NCI-H187 treated with DMSO at 0.1 percent for 48 hours (cell line): ENCODE results near the gene ATG5.
"Not testable (repeated sequence)": the region's sequence is repeated elsewhere in the genome, so short reads cannot be mapped to it uniquely, and the experiment has no call there.

Experiments used
- DNase-seq: peaks from one replicate; lab custom pipeline; 2025; lab: John Stamatoyannopoulos, UW

ATG5 gene

DNA sequence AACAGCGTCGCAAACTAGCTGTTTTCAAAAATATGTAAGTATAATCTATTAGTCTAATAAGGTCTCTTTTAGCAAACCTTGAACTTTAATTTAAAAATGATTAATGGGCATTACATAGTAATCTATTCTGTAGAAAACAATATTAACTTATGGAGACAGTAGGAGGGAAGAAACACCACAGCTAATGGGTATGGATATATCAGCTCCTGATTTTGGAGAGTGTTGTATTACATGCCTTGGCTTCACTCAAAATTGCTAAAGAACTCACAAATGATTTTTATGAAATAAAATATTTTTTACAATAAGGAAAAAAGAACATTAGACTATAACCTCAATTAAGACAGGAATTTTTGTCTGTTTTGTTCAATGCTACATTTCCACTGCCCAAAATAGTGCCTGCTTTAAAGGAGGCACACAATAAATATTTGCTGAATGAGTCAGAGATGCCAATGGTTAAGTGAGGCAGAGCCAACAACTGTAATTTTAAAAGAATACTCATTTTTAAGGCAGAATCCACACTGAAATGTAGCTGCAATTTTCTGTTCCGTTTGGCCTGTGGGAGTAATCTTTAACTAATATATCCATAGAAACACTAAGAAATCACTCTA is 15.7 kb downstream of the ATG5 start:
- DNase-seq = no peak

- DNase-seq = no peak
These were observed 16.6 kb downstream of the ATG5 start for GRCh38 chr6:106308985-106309384.

DNA sequence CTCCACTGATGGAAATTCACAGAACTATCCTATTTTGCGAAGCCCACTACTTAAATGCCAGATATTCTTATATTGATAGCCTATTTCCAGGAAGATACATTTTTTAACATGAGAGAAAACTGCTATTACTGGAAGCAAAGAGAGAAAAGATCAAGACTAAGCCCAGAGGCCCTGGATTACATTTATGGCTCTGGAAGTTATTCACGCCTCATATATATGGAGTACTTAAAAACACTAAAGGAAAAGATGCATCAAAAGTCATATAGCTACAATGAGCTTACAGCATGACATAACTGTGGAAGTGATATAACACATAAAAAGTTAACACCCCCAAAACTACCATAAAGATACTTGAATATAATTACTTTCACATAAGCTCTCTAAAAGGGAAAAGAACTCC is 19.8 kb downstream of the ATG5 start:
- DNase-seq = no peak

DNA sequence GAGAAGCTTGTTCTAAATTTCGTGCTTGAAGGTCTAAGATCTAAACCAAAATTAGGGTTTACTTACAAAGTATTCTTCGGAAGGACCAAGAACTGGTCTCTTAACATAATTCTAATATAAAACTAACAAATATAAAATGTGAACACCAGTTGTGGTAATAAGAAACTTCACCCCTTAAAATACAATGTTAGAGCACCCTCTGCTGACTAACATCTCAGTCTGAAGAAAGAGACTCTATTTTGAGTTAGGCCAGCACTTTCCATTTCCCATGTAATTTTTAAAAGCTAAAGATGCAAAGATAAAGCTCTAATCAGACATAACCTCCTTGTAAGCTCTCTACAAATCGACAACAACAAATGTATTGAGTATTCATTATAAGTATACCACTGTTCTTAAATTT is 24.6 kb downstream of the ATG5 start:
- DNase-seq = no peak

DNA sequence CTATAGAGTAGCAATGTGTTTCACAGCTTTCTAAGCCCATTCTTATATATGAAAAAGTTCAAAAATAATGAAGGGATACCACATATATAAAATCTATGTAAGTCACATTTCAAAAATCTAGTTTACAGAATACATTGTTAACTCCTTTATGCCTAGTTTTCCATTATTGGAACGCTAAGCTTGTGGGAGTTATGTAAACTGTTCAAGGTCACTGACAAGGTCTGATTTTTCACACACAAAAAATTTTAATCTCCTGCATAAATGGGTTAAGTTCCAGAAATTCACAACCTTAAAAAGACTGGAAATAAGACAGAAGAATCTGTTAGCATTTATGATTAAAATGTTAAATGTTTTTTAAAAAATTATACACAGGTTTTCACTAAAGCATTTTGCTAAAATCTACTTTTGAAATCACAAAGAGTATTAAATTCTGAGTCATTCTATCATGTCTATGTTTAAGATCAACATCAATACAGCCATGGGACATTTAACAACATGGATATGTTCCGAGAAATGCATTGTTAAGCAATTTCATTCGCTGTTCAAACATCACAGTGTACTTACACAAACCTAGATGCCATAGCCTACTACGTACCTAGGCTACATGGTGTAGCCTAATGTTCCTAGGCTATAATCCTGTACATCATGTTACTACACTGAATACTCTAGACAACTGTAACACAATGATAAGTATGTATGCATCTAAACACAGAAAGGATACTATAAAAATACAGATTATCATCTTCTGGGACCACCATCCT is 25.4 kb downstream of the ATG5 start:
- DNase-seq = no peak

DNA sequence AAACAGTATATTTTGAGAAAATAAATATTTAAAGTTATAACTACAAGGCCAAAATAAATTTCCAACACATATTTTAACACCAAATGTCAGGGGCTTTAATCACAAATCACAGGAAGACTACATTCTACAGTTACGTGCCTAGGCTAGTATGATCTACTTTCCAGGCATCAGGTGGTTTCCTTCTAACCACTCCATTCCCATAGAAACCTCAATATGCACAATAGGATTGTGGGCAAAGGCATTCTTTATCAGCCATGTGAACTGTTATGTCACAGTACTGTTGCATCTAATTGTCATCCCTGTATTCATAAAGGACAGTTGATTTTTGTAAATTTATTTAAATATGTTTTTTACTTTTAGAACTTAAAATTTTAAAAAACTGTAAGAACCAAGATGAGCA is 32.4 kb downstream of the ATG5 start:
- no peak for DNase-seq

DNA sequence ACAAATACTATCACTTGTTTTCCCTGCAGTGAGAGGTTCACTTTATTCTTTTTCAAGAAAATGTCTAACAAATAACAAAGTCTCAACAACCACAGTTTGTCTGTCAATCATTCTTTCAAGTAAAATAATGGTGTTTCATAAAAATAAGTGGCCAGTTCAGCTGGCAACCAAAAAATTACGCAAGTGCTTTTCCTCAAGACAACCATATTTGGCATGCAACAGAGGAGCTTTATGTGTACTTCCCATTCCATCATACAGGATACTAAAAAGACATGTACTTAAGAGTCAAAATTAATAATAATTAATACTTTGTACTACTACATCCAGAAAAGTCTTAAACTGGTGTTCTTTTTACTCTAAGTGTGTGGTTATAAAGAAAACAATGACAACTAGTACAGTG is 34.6 kb downstream of the ATG5 start:
- no peak for DNase-seq

GRCh38 chr6:106290032-106290431 is 35.5 kb downstream of the ATG5 start:
- no peak for DNase-seq

DNA sequence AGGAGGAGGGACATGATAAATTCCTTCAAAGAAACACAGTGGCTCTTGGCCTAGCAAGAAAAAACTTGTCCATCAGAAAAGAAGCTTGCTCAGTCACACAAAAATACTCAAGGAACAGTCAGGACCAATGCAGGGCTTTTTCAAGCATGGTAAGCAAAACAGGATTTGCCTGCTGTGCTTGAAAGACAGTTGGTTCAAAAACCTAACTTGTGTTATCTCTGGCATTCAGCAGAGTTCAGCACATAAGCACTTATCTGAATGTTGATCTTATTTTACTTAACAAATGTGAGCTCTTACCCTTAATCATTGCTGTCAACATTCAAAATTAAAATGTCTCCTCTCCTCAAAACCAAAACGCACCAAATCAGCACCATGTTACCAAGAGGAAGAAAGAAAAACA is 38.3 kb downstream of the ATG5 start:
- no peak for DNase-seq

GRCh38 chr6:106286746-106287145 is 38.8 kb downstream of the ATG5 start:
- no peak for DNase-seq

- no peak for DNase-seq
These were observed 42.1 kb downstream of the ATG5 start for GRCh38 chr6:106283481-106283880.

- DNase-seq = no peak
These were observed 43.9 kb downstream of the ATG5 start for GRCh38 chr6:106281661-106282060.

DNA sequence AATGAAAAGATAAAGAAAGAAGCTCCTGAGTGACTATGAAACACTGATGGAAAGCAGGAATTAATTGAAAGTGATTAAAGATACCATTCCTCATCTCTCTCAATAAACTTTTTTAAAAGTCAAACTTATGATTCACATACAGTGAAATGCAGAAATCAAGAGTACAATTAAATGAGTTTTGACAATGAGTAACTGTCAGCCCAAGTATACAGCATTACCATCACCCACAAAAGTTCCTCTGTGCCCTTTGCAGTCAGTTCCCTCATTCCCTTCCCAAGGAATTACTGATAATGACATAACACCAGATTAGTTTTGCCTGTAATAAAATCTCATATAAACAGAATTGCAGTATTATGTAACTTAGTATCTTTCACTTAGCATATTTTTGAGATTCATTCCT is 44.5 kb downstream of the ATG5 start:
- no peak for DNase-seq

- no peak for DNase-seq
These were observed 46.4 kb downstream of the ATG5 start for GRCh38 chr6:106279179-106279578.

DNA sequence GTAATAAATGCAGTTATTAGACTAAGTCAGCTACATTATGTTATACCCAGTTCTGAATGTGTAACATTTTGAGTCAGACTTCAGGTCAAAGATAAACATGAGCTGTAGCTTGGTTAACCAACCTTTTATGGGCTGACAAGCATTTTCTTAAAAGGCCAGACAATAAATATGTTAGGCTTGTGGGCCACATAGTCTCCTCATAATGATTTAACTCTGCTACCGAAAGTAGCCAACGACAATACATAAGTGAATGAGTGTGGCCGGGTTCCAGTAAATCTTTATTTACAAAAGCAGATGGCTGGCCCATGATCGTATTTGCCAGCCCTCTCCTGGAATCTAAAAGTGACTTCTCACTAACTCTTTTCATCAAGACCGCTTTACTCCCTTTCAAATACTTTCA is 49.9 kb downstream of the ATG5 start:
- no peak for DNase-seq

GRCh38 chr6:106273087-106273486 is 52.5 kb downstream of the ATG5 start:
- no peak for DNase-seq

DNA sequence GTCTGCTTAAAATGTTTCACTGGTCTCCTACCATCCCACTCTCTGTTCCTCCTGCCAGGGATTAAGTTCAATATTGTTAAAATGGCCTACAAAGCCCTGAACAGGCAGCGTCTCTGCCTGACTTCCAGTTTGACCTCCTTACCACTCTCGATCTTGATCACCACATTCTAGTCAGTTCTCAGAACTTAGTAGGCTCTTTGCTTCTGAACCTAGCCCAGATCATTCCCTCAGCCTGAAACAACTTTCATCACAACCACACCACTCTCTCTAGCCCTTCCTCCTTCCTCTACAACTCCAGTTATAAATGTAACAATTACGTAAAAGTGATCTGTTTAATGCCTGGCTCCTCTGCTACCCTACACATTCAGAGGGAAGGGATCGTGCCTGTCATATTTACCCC is 53.3 kb downstream of the ATG5 start:
- DNase-seq = no peak

DNA sequence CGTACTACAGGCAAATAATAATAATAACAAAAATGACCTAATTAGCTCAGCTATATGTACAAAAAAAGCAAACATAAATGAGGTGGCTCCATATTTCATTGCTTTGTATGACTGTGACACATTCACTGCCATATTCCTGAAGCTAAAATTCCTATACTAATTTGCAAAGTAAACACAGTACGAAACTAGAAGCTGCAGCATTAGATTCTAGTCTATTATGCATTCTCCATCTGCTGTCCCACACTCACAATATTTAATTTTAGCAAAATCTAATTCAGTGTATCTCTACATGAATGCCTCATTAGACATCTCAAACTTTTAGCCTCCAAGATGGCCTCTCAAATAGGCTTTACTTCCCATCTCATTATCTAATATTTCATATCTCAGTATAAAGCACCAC is 55.1 kb downstream of the ATG5 start:
- no peak for DNase-seq

DNA sequence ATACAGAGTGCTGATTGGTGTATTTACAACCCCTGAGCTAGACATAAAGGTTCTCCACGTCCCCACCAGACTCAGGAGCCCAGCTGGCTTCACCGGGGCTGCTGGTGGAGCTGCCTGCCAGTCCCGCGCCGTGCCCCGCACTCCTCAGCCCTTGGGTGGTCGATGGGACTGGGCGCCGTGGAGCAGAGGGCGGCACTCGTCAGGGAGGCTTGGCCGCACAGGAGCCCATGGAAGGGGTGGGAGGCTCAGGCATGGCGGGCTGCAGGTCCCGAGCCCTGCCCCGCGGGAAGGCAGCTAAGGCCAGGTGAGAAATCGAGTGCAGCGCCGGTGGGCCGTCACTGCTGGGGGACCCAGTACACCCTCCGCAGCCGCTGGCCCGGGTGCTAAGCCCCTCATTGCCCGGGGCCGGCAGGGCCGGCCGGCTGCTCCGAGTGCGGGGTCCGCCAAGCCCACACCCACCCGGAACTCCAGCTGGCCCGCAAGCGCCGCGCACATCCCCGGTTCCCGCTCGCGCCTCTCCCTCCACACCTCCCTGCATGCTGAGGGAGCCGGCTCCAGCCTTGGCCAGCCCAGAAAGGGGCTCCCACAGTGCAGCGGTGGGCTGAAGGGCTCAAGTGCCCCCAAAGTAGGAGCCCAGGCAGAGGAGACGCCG is 56.2 kb downstream of the ATG5 start:
- not testable (repeated sequence) for DNase-seq

DNA sequence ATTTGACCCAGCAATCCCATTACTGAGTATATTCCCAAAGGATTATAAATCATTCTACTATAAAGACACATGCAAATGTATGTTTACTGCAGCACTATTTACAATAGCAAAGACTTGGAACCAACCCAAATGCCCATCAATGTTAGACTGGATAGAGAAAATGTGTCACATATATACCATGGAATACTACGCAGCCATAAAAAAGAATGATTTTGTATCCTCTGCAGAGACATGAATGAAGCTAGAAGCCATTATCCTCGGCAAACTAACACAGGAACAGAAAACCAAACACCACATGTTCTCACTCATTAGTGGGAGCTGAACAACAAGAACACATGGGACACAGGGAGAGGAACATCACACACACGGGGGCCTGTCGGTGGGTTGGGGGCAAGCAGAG is 57.1 kb downstream of the ATG5 start:
- DNase-seq = not testable (repeated sequence)

GRCh38 chr6:106264433-106264832 is 61.1 kb downstream of the ATG5 start:
- DNase-seq = not testable (repeated sequence)

DNA sequence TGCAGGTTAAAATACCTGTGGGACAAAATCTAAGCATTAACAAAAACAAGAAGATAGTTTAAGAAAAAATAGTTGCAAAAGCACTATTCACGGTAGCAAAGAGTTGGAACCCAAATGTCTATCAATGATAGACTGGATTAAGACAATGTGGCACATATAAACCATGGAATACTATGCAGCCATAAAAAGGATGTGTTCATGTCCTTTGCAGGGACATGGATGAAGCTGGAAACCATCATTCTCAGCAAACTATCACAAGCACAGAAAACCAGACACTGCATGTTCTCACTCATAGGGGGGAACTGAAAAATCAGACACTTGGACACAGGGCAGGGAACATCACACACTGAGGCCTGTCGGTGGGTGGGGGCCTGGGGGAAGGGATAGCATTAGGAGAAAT is 65.8 kb downstream of the ATG5 start:
- not testable (repeated sequence) for DNase-seq

DNA sequence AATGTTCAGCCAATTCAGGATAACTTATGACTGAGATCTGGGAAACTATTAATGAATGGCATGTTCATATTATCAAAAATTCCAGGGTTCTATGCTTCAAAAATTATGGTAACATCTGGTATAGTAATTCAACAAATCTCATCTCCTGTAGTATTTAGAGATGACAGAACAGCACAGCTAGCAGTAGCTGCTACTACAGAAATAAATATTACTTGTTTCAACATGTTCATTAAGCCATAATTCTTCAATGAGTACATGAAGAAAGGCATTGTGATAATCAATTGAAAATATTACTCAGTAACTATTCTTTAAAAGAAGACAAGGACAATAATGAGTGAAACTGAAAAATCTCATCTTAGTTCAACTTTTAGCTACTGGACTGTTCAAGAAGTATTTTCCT is 66.8 kb downstream of the ATG5 start:
- DNase-seq = no peak

DNA sequence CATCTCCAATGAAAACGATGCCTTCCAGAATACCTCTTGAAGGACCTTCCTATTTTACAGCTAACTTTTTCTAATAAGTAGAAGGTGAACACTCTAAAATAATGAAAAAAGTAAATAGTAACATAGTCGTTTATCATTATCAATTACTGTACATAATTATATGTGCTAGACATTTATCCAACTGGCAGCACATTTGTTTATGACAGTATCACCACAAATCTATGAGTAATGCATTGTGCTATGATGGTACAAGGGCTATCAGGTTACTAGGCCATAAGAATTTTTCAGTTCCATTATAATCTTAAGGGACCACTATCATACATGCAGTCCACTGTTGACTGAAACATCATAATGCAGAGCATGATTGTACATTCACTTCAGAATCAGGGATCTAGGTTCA is 68.4 kb downstream of the ATG5 start:
- no peak for DNase-seq
